ENCODE data around the gene RFXANK. TPM values are rescaled to one million over a fixed set of nuclear protein-coding genes. Genes with fewer than 3 reads are reported as not detected.
A peak's percentile ranks its signal among the peaks of the same experiment; 100 is the strongest.

The RFXANK gene
- total and polyA plus RNA-seq, 4 donors: 46.6 to 148 (median 98.6) TPM

DNA sequence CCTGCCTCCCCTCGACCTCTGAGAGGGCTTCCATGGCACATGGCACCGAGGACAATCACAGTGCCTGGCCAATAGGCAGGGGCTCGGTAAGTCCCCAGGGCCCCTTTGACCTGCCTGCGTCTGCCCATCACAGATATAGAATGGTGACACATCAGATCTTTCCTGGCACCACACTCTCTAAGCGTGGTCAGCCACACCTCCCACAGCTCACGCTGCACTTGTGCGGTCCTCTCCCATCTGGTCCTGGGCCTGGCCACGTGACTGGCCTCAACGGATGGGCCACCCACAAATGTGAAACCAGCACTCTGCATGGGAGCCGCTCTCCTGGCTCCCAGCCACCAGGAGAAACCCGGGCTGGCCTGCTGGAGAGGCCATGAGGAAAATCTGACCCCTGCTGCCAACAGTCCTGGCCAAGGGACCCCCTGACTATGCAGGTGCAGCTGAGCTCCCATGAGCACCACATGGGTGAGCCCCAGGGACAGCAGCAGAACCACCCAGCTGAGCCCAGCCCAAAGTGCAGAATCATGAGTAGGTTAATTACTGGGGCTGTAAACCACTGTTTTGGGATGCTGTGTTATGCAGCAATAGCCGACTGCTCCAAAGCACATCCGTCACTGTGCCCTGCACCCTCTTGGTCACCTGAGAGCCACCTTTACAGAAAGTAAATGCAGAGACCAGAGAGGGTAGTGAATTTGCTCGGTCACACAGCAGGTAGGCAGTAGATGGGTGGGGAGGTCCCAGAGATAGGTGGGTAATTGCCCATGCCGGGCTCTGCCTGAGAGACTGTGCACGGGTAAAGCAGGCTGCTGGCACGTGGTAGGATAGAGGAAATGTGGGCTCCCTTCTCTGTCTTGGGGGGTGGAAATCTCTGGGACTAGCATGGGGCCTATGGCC, 12.3 kb upstream of the RFXANK start:
- H3K4me3 ChIP-seq: no peak overlapping the region
- peaks cover 10 to 26% (median 15%) of the 10 kb centered on the region in 4 donors for H3K36me3 ChIP-seq (ENCODE audit: control insufficient read depth in 4 of 4, insufficient read depth in 4 of 4, low read length in 4 of 4)
- DNase-seq (no peak), ATAC-seq (ENCODE audit: insufficient read depth, low FRiP score) (no peak)
- no peaks in the 10 kb centered on the region for H3K27me3 ChIP-seq (ENCODE audit: control insufficient read depth in 3 of 3, insufficient read depth in 3 of 3, low read length in 2 of 3)
- H3K9me3 ChIP-seq (ENCODE audit: control insufficient read depth in 4 of 4, insufficient read depth in 3 of 4, low read length in 3 of 4): peaks cover 0 to 4% (median 0%) of the 10 kb centered on the region in 4 donors
- TF ChIP-seq, protein P1, sequence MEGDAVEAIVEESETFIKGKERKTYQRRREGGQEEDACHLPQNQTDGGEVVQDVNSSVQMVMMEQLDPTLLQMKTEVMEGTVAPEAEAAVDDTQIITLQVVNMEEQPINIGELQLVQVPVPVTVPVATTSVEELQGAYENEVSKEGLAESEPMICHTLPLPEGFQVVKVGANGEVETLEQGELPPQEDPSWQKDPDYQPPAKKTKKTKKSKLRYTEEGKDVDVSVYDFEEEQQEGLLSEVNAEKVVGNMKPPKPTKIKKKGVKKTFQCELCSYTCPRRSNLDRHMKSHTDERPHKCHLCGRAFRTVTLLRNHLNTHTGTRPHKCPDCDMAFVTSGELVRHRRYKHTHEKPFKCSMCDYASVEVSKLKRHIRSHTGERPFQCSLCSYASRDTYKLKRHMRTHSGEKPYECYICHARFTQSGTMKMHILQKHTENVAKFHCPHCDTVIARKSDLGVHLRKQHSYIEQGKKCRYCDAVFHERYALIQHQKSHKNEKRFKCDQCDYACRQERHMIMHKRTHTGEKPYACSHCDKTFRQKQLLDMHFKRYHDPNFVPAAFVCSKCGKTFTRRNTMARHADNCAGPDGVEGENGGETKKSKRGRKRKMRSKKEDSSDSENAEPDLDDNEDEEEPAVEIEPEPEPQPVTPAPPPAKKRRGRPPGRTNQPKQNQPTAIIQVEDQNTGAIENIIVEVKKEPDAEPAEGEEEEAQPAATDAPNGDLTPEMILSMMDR (IDR thresholded peaks at IDR 0.05; ENCODE audit: control extremely low read depth, extremely low read depth): no peak
- H3K4me1 ChIP-seq (ENCODE audit: control insufficient read depth in 5 of 5, insufficient read depth in 5 of 5, low read length in 5 of 5): no peaks in the 10 kb centered on the region
- no peak overlapping the region for H3K27ac ChIP-seq (ENCODE audit: low read depth in 1 of 2, low read length in 1 of 2)
- no peak overlapping the region for H3K9ac ChIP-seq (ENCODE audit: insufficient read depth in 1 of 2, low read length in 2 of 2)
- WGBS, 2 donors: 88 to 91% methylated on average over 17 of the region's 17 CpGs

DNA sequence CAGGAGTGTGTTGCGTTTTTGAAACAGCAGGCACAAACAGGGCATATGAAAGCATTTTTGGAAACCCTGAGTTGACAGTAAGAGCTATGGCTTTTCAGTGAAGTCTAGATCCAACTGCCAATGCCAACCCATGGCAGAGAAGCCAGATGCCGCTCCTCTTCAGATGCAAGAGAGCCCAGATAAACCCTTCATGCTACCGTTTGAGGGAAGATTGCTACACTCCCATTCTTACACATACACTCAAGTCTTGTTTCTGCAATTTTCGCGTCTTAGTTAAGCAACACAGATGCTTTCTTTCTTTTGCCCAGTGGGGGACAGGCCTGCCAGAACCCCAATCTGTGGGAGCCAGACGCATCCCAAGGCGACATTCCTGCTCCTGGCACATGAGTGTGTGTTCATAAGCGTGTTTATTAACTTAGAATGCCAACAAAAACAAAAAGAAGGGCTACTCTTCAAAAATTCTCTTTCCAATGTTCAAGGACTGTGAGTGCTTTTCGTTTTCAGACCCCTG, 10.5 kb upstream of the RFXANK start:
- Histone ChIP-seq H3K4me1 (ENCODE audit: control insufficient read depth in 5 of 5, insufficient read depth in 5 of 5, low read length in 5 of 5) (no peaks in the 10 kb centered on the region), H3K27me3 (ENCODE audit: control insufficient read depth in 3 of 3, insufficient read depth in 3 of 3, low read length in 2 of 3) (no peaks in the 10 kb centered on the region), H3K9ac (ENCODE audit: insufficient read depth in 1 of 2, low read length in 2 of 2) (no peak overlapping the region), H3K36me3 (ENCODE audit: control insufficient read depth in 4 of 4, insufficient read depth in 4 of 4, low read length in 4 of 4) (peaks cover 10 to 29% (median 14%) of the 10 kb centered on the region in 4 donors), H3K27ac (ENCODE audit: low read depth in 1 of 2, low read length in 1 of 2) (no peak overlapping the region), H3K4me3 (no peak overlapping the region), H3K9me3 (ENCODE audit: control insufficient read depth in 4 of 4, insufficient read depth in 3 of 4, low read length in 3 of 4) (peaks cover 0 to 4% (median 0%) of the 10 kb centered on the region in 4 donors)
- WGBS, 2 donors: 57 to 87% methylated on average over 9 of the region's 9 CpGs
- DNase-seq (no peak), ATAC-seq (ENCODE audit: insufficient read depth, low FRiP score) (no peak)
- TF ChIP-seq, protein P1 (IDR thresholded peaks at IDR 0.05; ENCODE audit: control extremely low read depth, extremely low read depth): no peak

DNA sequence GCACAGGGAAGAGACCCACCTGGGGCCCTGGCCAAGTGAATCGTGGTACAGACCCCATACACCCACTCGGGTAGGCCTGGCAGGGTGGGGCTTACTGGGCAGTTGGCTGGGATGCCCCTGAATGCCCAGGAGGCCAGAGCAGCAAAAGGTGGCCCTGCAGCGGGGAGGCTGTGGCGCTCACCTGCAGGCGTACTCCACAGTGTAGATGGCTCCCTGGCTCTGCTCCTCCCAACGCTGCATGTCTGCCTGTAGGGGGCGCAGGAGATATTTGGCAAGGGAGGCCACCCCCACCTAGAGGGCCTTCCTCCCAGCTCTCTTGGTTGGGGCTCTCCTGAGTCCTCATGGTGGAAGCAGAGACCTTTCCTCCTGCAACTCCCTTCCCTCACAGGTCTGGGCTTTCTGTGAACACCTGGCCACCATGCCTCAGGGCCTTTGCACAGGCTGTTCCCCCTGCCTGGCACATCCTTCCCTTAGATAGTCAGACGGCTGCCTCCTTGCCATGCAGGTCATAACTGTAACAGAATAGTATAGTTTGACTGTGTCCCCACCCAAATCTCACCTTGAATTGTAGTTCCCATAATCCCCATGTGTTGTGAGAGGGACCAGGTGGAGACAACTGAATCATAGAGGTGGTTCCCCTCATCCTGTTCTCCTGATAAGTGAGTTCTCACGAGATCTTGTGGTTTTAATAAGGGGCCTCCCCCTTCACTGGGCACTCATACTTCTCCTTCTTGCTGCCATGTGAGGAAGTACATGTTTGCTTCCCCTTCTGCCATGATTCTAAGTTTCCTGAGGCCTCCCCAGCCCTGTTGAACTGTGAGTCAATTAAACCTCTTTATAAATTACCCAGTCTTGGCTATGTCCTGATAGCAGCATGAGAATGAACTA, 6.0 kb upstream of the RFXANK start:
- TF ChIP-seq, protein P1 (IDR thresholded peaks at IDR 0.05; ENCODE audit: control extremely low read depth, extremely low read depth): no peak
- no peak overlapping the region for H3K9ac ChIP-seq (ENCODE audit: insufficient read depth in 1 of 2, low read length in 2 of 2)
- ATAC-seq (ENCODE audit: insufficient read depth, low FRiP score) (peak; percentile 17), DNase-seq (no peak)
- peaks cover 0 to 8% (median 5%) of the 10 kb centered on the region in 5 donors for H3K4me1 ChIP-seq (ENCODE audit: control insufficient read depth in 5 of 5, insufficient read depth in 5 of 5, low read length in 5 of 5)
- peaks cover 5 to 15% (median 7%) of the 10 kb centered on the region in 4 donors for H3K36me3 ChIP-seq (ENCODE audit: control insufficient read depth in 4 of 4, insufficient read depth in 4 of 4, low read length in 4 of 4)
- H3K9me3 ChIP-seq (ENCODE audit: control insufficient read depth in 4 of 4, insufficient read depth in 3 of 4, low read length in 3 of 4): no peaks in the 10 kb centered on the region
- no peak overlapping the region for H3K4me3 ChIP-seq
- H3K27ac ChIP-seq (ENCODE audit: low read depth in 1 of 2, low read length in 1 of 2): no peak overlapping the region
- WGBS, 2 donors: 74 to 77% methylated on average over 9 of the region's 9 CpGs
- H3K27me3 ChIP-seq (ENCODE audit: control insufficient read depth in 3 of 3, insufficient read depth in 3 of 3, low read length in 2 of 3): no peaks in the 10 kb centered on the region
